NCI-H187 (cell line): Measurements from ENCODE around the gene PI4K2A.

Source experiments
- DNase-seq, 2 experiments: peaks; one replicate each; lab custom pipeline; 2025; lab: John Stamatoyannopoulos, UW

Gene PI4K2A

GRCh38 chr10:97707134-97707861, 66.8 kb downstream of the PI4K2A start:
- no peak for DNase-seq

DNA sequence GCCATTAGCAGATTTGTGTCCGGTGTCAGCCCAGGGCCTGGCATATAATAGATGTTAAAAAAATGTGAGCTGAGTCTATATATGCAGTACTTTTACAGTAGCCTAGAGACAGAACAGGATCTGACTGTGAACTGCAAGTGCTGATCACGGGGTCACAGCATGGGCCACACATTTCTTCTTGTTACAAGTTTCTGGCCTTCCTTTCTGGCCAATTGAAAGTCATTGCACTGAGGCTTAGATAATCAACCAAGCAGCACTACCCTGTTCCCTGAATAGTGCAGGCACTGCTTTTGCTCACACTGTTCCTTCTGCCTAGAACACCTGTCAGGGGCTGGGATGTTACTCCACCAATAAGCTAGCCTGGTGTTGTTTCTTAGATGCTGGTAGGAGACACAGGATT, 67.7 kb downstream of the PI4K2A start:
- no peak for DNase-seq

DNA sequence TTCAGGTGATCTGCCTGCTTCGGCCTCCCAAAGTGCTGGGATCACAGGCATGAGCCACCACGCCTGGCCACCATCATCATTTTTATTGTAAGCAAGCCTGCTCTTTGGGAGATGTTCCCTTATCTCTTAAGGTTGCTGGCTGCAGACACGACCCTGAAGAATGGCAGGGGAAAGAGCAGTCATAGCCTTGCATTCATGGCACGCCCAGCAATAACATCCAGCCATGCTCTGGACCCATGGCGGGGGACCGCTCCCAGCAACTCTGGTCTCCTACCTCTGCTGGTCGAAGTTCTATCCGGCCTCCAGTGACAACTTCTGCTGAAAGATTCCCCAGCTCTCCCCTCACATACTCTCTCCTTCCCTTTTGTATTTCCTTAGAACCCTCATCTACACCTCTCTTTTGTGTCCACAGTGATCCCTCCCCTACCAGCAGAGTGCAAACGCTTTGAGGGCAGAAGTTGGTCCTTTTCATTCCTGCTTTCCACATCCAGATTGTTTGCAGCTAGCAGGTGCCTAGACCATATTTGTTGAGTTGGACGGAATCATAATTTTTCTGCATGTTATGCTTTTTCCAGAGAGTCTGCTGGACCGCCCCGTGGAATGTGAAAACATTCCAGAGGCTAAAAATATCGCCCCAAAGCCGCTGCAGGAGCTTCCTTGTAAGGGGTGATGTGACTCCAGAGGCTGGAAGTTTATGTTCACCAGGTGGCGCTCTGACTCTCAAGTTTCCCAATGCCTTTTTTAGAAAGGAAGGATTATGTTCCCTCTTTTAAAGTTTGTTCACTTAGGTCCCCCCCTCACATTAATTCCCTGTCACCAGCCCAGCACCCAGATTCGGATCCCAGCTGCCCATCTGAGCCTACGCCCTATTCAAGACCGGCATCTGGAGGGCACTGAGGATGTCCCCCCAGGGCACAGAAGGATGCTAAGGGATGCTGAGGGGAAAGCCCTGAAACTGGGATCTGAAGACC, 68.8 kb downstream of the PI4K2A start:
- DNase-seq: peak in 1 of 2 experiments; percentile 5

DNA sequence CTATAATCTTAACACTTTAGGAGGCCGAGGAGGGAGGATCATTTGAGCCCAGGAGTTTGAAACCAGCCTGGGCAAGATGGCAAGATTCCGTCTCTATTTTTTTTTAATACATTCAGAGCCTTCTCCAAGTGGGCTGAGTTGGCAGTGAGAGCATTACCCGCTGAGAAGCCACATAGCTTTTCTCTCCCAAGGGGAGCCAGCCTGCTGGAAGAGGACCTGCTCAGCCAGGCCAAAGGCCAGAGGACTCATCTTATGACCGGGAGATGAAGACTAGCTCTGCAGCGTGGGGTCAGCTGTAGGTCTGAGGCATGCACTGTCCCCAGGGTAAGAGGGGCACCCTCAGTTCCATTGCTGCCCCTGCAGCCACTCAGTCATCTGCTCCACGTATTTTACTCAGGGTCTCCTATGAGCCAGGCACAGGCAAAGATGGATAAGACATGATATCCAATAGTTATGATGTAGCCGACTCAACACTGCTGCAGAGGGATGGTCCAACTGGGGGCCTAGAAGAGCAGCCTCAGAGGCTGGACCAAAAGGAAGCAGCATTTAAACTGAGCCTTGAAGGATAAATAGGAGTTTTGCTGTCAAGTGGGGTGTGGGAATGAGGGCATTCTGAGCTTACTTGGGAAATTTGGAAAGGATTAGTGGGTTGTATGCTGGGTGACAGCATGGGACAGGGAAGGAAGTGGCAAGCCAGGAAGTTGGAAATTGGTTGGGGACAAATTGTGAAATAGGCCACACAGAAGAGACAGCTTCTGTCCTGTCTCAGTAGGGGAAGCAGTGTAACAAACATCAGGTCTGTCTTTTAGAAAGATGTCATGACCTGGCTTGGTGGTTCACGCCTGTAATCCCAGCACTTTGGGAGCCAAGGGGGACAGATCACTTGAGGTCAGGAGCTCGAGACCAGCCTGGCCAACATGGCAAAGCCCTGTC, 71.4 kb downstream of the PI4K2A start:
- no peak for DNase-seq

- DNase-seq: no peak
Measured at GRCh38 chr10:97713339-97713825, 72.9 kb downstream of the PI4K2A start, which contains the start of gene MARVELD1. TSS of gene MARVELD1 (plus strand) at chr10:97713730. CDS start at chr10:97713877, 147 bp downstream.

GRCh38 chr10:97713826-97714400, 73.4 kb downstream of the PI4K2A start:
- peak; percentile 4 to 24 for DNase-seq

DNA sequence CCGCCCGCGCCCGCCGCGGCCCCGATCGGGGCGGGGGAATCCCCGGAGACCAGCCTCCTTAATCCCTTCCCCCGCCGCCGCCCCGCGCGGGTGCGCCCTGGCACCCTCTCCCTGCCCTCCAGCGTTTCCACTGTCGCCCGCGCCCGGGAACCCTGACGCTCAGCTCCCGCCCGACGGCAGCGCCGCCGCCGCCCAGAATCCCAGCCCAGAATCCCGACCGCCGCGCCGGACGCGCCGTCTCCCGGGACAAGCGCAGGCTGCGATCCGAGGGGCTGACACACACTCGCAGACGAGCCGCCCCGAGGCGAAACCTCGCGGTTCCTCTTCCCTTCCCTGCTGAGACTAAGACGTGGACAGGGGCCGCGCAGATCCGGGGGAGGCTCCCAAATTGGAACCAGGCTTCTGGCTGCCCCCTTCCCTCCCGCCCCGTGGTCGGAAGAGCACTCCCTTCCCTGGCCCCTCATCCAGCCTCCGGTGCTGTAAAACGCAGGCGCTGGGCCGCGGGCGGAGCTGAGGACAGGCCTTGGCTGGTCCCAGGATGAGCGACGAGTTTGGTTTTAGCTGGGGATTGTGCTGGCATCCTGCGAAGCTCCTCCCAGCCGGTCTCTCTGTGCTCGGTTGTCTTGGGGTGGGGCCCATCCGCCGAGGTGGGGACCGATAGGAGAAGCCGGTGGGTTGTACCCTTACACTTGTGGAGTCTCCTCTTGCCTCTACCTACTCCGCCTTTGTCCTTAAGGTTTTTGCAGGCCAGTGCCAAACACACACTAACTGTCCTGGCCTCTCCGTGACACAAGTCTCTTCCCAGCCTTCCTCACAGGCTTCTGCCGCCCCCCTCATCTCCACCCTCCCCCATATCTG, 74.2 kb downstream of the PI4K2A start:
- DNase-seq: no peak

- DNase-seq: no peak
Measured at GRCh38 chr10:97715259-97715874, 74.9 kb downstream of the PI4K2A start.

DNA sequence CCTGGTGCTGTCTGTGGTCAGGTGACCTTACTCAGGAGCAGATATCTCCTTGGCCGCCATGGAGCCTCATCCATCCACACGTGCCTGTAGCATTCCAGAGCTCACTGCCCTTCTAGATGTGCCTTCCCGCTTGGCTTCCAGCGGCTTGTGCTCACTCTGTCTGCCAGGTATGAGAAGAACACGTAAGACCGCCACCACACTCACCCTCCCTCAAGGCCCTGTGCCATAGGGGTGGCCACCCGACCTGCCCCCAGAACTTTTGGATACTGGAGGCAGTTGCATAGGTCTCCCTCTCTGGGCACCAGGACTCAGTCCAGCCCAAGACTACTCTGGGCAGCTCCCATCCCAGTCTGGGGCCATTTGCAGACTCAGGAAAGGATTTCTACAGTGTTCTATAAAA, 77.2 kb downstream of the PI4K2A start:
- no peak for DNase-seq

DNA sequence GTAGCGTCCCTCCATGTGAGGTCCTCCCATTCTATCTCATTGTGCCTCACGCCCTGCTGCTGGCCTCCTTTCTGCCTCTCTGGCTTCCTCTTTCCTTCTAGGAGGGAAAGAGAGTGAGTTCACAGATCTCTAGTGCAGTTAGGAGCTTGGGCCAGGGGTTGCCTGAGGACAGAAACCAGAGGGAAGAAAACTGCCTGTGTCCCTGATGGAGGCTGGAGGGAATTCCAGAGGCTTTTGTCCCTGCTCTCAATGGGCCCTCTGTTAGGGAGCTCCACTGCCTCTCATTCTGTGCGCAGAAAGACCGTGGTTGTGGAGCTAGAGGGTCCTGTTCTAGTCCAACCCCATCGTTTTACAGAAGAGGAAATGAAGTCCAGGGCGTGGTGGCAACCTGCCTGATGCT, 77.7 kb downstream of the PI4K2A start:
- DNase-seq: no peak

DNA sequence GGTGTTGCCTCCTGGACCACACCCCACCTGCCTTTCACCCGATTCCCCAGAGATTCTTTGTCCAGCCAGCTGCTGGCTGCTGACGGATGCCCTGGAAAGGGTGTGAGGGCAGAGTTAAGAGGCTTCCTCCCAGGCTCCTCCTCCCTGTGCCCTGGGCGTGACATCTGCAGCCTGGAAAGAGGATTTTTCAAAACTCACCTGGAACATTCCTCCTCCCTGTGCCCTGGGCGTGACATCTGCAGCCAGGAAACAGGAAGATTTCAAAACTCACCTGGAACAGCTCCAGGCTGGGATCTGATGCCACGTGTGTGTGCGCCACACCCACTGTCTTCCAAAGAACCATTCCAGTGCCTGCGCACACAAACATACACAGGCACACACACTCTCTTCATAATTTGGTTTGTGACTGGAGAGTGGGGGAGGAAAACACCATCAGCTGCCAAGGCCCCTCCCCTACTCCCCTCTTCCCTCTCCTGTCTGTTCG, 78.2 kb downstream of the PI4K2A start:
- DNase-seq: peak; percentile 31 to 48

- no peak for DNase-seq
Measured at GRCh38 chr10:97719602-97720001, 79.1 kb downstream of the PI4K2A start.

GRCh38 chr10:97721871-97722780, 81.7 kb downstream of the PI4K2A start:
- no peak for DNase-seq

- DNase-seq: no peak
Measured at GRCh38 chr10:97723001-97723400, 82.5 kb downstream of the PI4K2A start.

GRCh38 chr10:97724341-97724941, 84.0 kb downstream of the PI4K2A start:
- DNase-seq: no peak
